IMR-90 (cell line): ENCODE data around the gene EVA1A. TPM values are rescaled to one million over a fixed set of nuclear protein-coding genes. Genes with fewer than 3 reads are reported as not detected.

Source experiments
- ATAC-seq: fragments of 200-7000 bp; cut with Tn5 transposase; 2 replicates; pipeline ENCODE4 v1.9.1; 2020; ENCODE audit warnings: low read depth, mild to moderate bottlenecking, moderate library complexity
- BruUV-seq: library from RNA; stranded (reverse); fragments of 400-500 nt; replicated peaks from 2 replicates; lab custom pipeline; 2021; lab: Mats Ljungman, UMichigan
- CTCF ChIA-PET: fragments of 300-600 bp; formaldehyde crosslinking; extraction: SDS; loops from one replicate; lab custom pipeline; 2021; ENCODE audit warnings: antibody characterized with exemption; lab: Yijun Ruan, JAX
- POLR2A ChIA-PET: fragments of 300-600 bp; sonication (Branson Sonifier 250); formaldehyde crosslinking; loops from one replicate; lab custom pipeline; 2022; ENCODE audit warnings: antibody characterized with exemption; ENCODE audit not compliant: unreplicated experiment; lab: Charles Lee
- DNase-seq: peaks from one replicate; pipeline ENCODE4 v3.0.0; 2013
- H2AFZ ChIP-seq: replicated peaks from 2 replicates; pipeline ENCODE3; 2013; ENCODE audit warnings: low read length, mild to moderate bottlenecking; ENCODE audit not compliant: poor library complexity
- H2AK5ac ChIP-seq: 2 replicates; pipeline ENCODE4 v1.6.1; 2013; ENCODE audit warnings: low read depth, low read length, inconsistent platforms
- H2AK9ac ChIP-seq: replicated peaks from 2 replicates; pipeline ENCODE3; 2013; ENCODE audit warnings: mild to moderate bottlenecking, low read depth, low read length, moderate library complexity; ENCODE audit not compliant: poor library complexity
- H2BK120ac ChIP-seq: 2 replicates; pipeline ENCODE4 v1.6.1; 2013; ENCODE audit warnings: low read depth, low read length, inconsistent platforms
- H2BK15ac ChIP-seq: 3 replicates; pipeline ENCODE4 v1.6.1; 2013; ENCODE audit warnings: low read depth, low read length, inconsistent platforms
- H2BK20ac ChIP-seq: 2 replicates; pipeline ENCODE4 v1.6.1; 2013; ENCODE audit warnings: low read depth, mild to moderate bottlenecking, inconsistent platforms, low read length, moderate library complexity
- H2BK5ac ChIP-seq: 2 replicates; pipeline ENCODE4 v1.6.1; 2013; ENCODE audit warnings: mild to moderate bottlenecking, low read depth, low read length, inconsistent platforms; ENCODE audit not compliant: poor library complexity, severe bottlenecking
- H3K14ac ChIP-seq: replicated peaks from 2 replicates; pipeline ENCODE4 v1.6.1; 2013; ENCODE audit warnings: low read depth, low read length, inconsistent platforms
- H3K18ac ChIP-seq: 2 replicates; pipeline ENCODE4 v1.6.1; 2013; ENCODE audit warnings: low read depth, low read length, control low read depth
- H3K23ac ChIP-seq: 2 replicates; pipeline ENCODE4 v1.6.1; 2013; ENCODE audit warnings: low read depth, low read length, inconsistent platforms
- H3K27ac ChIP-seq: 2 replicates; pipeline ENCODE4 v1.5.1; 2013; ENCODE audit warnings: mild to moderate bottlenecking, control low read depth, low read length; ENCODE audit not compliant: insufficient read depth
- H3K27me3 ChIP-seq: 2 replicates; pipeline ENCODE4 v1.6.1; 2013; ENCODE audit warnings: low read length; ENCODE audit not compliant: control insufficient read depth, insufficient read depth
- H3K36me3 ChIP-seq: 2 replicates; pipeline ENCODE4 v1.6.1; 2013; ENCODE audit warnings: low read length, mixed read lengths; ENCODE audit not compliant: control insufficient read depth, insufficient read depth
- H3K4ac ChIP-seq: 2 replicates; pipeline ENCODE4 v1.6.1; 2013; ENCODE audit warnings: low read depth, low read length, inconsistent platforms
- H3K4me1 ChIP-seq: 2 replicates; pipeline ENCODE4 v1.6.1; 2013; ENCODE audit warnings: low read length, mixed read lengths; ENCODE audit not compliant: control insufficient read depth, insufficient read depth
- H3K4me2 ChIP-seq: 2 replicates; pipeline ENCODE4 v1.6.1; 2013; ENCODE audit warnings: low read depth, mild to moderate bottlenecking, control low read depth, low read length, moderate library complexity
- H3K4me3 ChIP-seq: 2 replicates; pipeline ENCODE4 v1.5.1; 2013; ENCODE audit warnings: low read depth, mild to moderate bottlenecking, control low read depth, low read length, moderate library complexity; ENCODE audit not compliant: insufficient read depth
- H3K56ac ChIP-seq: 2 replicates; pipeline ENCODE4 v1.6.1; 2013; ENCODE audit warnings: low read length, inconsistent platforms; ENCODE audit not compliant: insufficient read depth; ENCODE audit errors: extremely low read depth
- H3K79me1 ChIP-seq, 2 experiments: 2 replicates each; pipeline ENCODE4 v1.6.1; 2013; ENCODE audit warnings: low read length in 2 of 2, inconsistent platforms in 1 of 2, low read depth in 1 of 2
- H3K9ac ChIP-seq: 2 replicates; pipeline ENCODE4 v1.6.1; 2013; ENCODE audit warnings: low read depth, low read length, control low read depth
- H3K9me1 ChIP-seq: 2 replicates; pipeline ENCODE4 v1.6.1; 2013; ENCODE audit warnings: low read length, inconsistent platforms; ENCODE audit not compliant: insufficient read depth
- H3K9me3 ChIP-seq: 2 replicates; pipeline ENCODE4 v1.6.1; 2013; ENCODE audit warnings: low read length; ENCODE audit not compliant: control insufficient read depth, insufficient read depth
- H4K20me1 ChIP-seq: 2 replicates; pipeline ENCODE4 v1.6.1; 2013; ENCODE audit warnings: low read length, inconsistent platforms; ENCODE audit not compliant: insufficient read depth
- H4K5ac ChIP-seq: 2 replicates; pipeline ENCODE4 v1.6.1; 2013; ENCODE audit warnings: mild to moderate bottlenecking, low read depth, low read length, control low read depth
- H4K8ac ChIP-seq, 2 experiments: 2 replicates each; pipeline ENCODE4 v1.6.1; 2013; ENCODE audit warnings: low read depth in 2 of 2, low read length in 2 of 2, control low read depth in 1 of 2, inconsistent platforms in 1 of 2
- H4K91ac ChIP-seq: 2 replicates; pipeline ENCODE4 v1.6.1; 2013; ENCODE audit warnings: low read depth, low read length, inconsistent platforms; ENCODE audit not compliant: insufficient read depth
- BHLHE40 ChIP-seq: fragments of 150-350 bp; IDR thresholded peaks from 2 replicates; pipeline ENCODE4 v1.6.1; 2016; ENCODE audit warnings: mild to moderate bottlenecking, low read depth, low read length
- CEBPB ChIP-seq: IDR thresholded peaks from 2 replicates; pipeline ENCODE4 v1.6.1; 2012; ENCODE audit warnings: low read depth, low read length, improper control_type of control experiment
- ELK1 ChIP-seq: fragments of 150-350 bp; IDR thresholded peaks from 2 replicates; pipeline ENCODE4 v1.6.1; 2016; ENCODE audit warnings: low read depth, mild to moderate bottlenecking, low read length, moderate library complexity, borderline replicate concordance
- MAZ ChIP-seq: IDR thresholded peaks from 2 replicates; pipeline ENCODE4 v1.6.1; 2012; ENCODE audit warnings: low read depth, mild to moderate bottlenecking, low read length, improper control_type of control experiment, moderate library complexity, borderline replicate concordance
- MXI1 ChIP-seq: IDR thresholded peaks from 2 replicates; pipeline ENCODE4 v1.6.1; 2012; ENCODE audit warnings: low read depth, mild to moderate bottlenecking, low read length, moderate library complexity, borderline replicate concordance
- NFE2L2 ChIP-seq: fragments of 150-350 bp; IDR thresholded peaks from 2 replicates; pipeline ENCODE4 v1.6.1; 2016; ENCODE audit warnings: low read depth, mild to moderate bottlenecking, low read length
- RAD21 ChIP-seq: IDR thresholded peaks from 2 replicates; pipeline ENCODE4 v1.6.1; 2012; ENCODE audit warnings: low read length, improper control_type of control experiment
- RFX5 ChIP-seq: IDR thresholded peaks from 2 replicates; pipeline ENCODE4 v1.8.0; 2012; ENCODE audit warnings: low read depth, mild to moderate bottlenecking, low read length, moderate library complexity
- SMC3 ChIP-seq: fragments of 150-350 bp; IDR thresholded peaks from 2 replicates; pipeline ENCODE4 v1.6.1; 2016; ENCODE audit warnings: low read depth, mild to moderate bottlenecking, antibody characterized with exemption, low read length, moderate library complexity
- WGBS, 2 experiments: methylation state at CpG; one replicate each; pipeline versions ENCODE4 v1.1.5 to v1.1.7; 2013; ENCODE audit warnings: missing lambda C conversion rate in 2 of 2; ENCODE audit not compliant: insufficient read length in 1 of 2; ENCODE audit errors: extremely low coverage in 2 of 2; 5-methylcytosine and 5-hydroxymethylcytosine counted together
- dilution Hi-C: fragments of 300-500 bp; cut with HindIII; formaldehyde crosslinking; loops from one replicate; pipeline ENCODE4 v1.14.3; 2018; ENCODE audit warnings: low sequenced_read_pairs; ENCODE audit not compliant: unreplicated experiment
- in situ Hi-C: fragments of 300-500 bp; cut with MboI; formaldehyde crosslinking; loops from 3 replicates; pipeline ENCODE4 v1.14.3; 2019; ENCODE audit warnings: low sequenced_read_pairs, inconsistent platforms, mixed read lengths
- intact Hi-C: fragments of 100-400 bp; cut with micrococcal nuclease; formaldehyde crosslinking; loops from 2 replicates; pipeline ENCODE4 v1.10.0; 2022
- polyA plus RNA-seq, 3 experiments: library from polyadenylated mRNA; depleted of rRNA; stranded (reverse); fragments of >200 nt; gene quantifications; 2 replicates each; pipeline ENCODE4 v1.2.3, GENCODE V29; 2012; ENCODE audit warnings: low replicate concordance in 1 of 3
- total RNA-seq: library from RNA; depleted of rRNA; stranded (reverse); fragments of >200 nt; gene quantifications from 2 replicates; pipeline ENCODE4 v1.2.3, GENCODE V29; 2012
- TF ChIP-seq, protein P1 (sequence below): fragments of 150-350 bp; IDR thresholded peaks from 2 replicates; pipeline ENCODE4 v1.6.1; 2017; ENCODE audit warnings: mild to moderate bottlenecking, antibody characterized with exemption, low read length, low read depth
- TF ChIP-seq, protein P2 (sequence below): conservative IDR thresholded peaks from 2 replicates; pipeline ENCODE4 v1.5.1; 2012; ENCODE audit warnings: mild to moderate bottlenecking, low read depth, low read length, improper control_type of control experiment

EVA1A gene
- total and polyA plus RNA-seq, 2 of the 4 experiments (the other 2 are of a cell fraction) = 54.5 to 93.7 TPM

DNA sequence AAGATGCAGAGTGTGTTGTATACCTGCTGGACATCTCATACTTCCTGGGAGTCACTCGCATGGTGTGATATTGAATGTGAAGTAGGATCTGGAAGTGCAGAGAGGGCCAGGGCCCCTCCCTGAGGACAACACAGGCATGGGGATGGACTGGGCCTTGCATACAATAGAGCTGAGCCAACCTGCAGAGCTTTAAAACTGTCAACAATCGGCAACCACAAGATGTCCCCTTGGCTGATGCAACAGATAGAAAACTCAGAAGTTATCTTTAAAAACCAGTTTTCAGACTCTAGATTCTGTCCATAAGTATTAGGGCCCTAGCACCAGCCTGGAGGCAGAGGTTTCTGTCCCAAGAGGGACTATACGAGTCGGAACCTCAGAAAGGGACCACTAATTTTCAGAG lies 19.7 kb downstream of the EVA1A start:
- peaks cover 5% of the 10 kb centered on the region; the same call in 1 of the 2 replicates for H3K4me1 ChIP-seq
- in situ Hi-C loops = no loop called here
- no peak overlapping the region for H3K23ac ChIP-seq
- no peak overlapping the region for H3K9ac ChIP-seq
- no peak overlapping the region for H3K14ac ChIP-seq
- H3K4ac ChIP-seq = no peak overlapping the region
- H3K18ac ChIP-seq = no peak overlapping the region
- H4K91ac ChIP-seq = no peak overlapping the region
- no peak overlapping the region for H2BK120ac ChIP-seq
- H2AK9ac ChIP-seq = no peak overlapping the region
- no peak overlapping the region for H4K5ac ChIP-seq
- H3K9me3 ChIP-seq = no peaks in the 10 kb centered on the region
- H3K36me3 ChIP-seq = peaks cover 11% of the 10 kb centered on the region
- no peak for DNase-seq
- H2AK5ac ChIP-seq = no peak overlapping the region
- ATAC-seq = no peak
- no peak overlapping the region for H2BK15ac ChIP-seq
- no peak overlapping the region for H3K4me3 ChIP-seq
- POLR2A ChIA-PET = no interaction called here
- no peak overlapping the region for H2AFZ ChIP-seq
- peaks cover 47 to 75% of the 10 kb centered on the region in 2 experiments for H3K79me1 ChIP-seq
- H3K27me3 ChIP-seq = no peaks in the 10 kb centered on the region
- H2BK20ac ChIP-seq = no peak overlapping the region
- no TSS peak for BruUV-seq
- no peak overlapping the region for H2BK5ac ChIP-seq
- H4K8ac ChIP-seq = no peak overlapping the region
- intact Hi-C loops = no loop called here
- 100% methylated on average over 2 of the region's 4 CpGs; no CpG with 5 or more reads in 1 of the 2 experiments for WGBS, 2 experiments
- H3K56ac ChIP-seq = no peak overlapping the region
- H3K27ac ChIP-seq = no peak overlapping the region
- H3K9me1 ChIP-seq = peaks cover 27% of the 10 kb centered on the region
- TF ChIP-seq, protein P1, sequence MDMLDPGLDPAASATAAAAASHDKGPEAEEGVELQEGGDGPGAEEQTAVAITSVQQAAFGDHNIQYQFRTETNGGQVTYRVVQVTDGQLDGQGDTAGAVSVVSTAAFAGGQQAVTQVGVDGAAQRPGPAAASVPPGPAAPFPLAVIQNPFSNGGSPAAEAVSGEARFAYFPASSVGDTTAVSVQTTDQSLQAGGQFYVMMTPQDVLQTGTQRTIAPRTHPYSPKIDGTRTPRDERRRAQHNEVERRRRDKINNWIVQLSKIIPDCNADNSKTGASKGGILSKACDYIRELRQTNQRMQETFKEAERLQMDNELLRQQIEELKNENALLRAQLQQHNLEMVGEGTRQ = no peak
- TF ChIP-seq MAZ (no peak), RAD21 (no peak), SMC3 (no peak), RFX5 (no peak), ELK1 (no peak), MXI1 (no peak), BHLHE40 (no peak), CEBPB (no peak), NFE2L2 (no peak)
- TF ChIP-seq, protein P2, sequence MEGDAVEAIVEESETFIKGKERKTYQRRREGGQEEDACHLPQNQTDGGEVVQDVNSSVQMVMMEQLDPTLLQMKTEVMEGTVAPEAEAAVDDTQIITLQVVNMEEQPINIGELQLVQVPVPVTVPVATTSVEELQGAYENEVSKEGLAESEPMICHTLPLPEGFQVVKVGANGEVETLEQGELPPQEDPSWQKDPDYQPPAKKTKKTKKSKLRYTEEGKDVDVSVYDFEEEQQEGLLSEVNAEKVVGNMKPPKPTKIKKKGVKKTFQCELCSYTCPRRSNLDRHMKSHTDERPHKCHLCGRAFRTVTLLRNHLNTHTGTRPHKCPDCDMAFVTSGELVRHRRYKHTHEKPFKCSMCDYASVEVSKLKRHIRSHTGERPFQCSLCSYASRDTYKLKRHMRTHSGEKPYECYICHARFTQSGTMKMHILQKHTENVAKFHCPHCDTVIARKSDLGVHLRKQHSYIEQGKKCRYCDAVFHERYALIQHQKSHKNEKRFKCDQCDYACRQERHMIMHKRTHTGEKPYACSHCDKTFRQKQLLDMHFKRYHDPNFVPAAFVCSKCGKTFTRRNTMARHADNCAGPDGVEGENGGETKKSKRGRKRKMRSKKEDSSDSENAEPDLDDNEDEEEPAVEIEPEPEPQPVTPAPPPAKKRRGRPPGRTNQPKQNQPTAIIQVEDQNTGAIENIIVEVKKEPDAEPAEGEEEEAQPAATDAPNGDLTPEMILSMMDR = no peak
- H4K20me1 ChIP-seq = peaks cover 37% of the 10 kb centered on the region
- dilution Hi-C loops = no loop called here
- no peak overlapping the region for H3K4me2 ChIP-seq
- CTCF ChIA-PET = no interaction called here
